SH-SY5Y (cell line): ENCODE results near the gene ACTN4.

ENCODE experiments used
- GATA2 ChIP-seq: IDR thresholded peaks from 2 replicates; pipeline ENCODE4 v1.6.1; 2011; ENCODE audit warnings: mild to moderate bottlenecking, low read depth, low read length
- GATA3 ChIP-seq: IDR thresholded peaks from 2 replicates; pipeline ENCODE4 v1.6.1; 2011; ENCODE audit warnings: low read depth, mild to moderate bottlenecking, low read length, moderate library complexity

The ACTN4 gene

GRCh38 chr19:38710928-38711725, 63.7 kb downstream of the ACTN4 start:
- TF ChIP-seq GATA2 (no peak), GATA3 (no peak)

- TF ChIP-seq GATA2 (no peak), GATA3 (no peak)
Measured at GRCh38 chr19:38711726-38712153, 64.3 kb downstream of the ACTN4 start.

GRCh38 chr19:38712161-38712748, 64.8 kb downstream of the ACTN4 start:
- no peak for TF ChIP-seq GATA3
- no peak for TF ChIP-seq GATA2

- TF ChIP-seq GATA3 (no peak), GATA2 (no peak)
Measured at GRCh38 chr19:38713227-38713649, 65.8 kb downstream of the ACTN4 start.

- TF ChIP-seq GATA2 (no peak), GATA3 (no peak)
Measured at GRCh38 chr19:38713865-38714264, 66.4 kb downstream of the ACTN4 start.

- TF ChIP-seq GATA3 (no peak), GATA2 (no peak)
Measured at GRCh38 chr19:38714354-38714778, 66.9 kb downstream of the ACTN4 start.

DNA sequence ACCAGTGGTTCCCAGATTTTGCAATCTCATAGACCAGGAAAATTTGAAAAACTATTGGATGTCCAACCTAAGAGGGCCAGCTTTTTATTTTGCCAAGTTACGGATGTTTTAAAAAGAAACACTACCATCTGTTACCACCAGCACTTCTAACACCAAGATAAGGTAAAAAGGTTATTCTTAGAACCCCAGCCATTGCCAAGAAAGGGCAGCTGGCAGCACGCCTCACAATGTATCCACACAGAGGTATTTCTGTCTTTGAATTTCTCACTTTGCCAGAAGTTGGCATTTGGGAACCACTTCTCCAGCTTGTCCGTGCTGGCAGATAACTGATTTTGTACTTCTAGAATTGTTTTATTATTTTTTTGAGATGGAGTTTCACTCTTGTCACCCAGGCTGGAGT, 68.1 kb downstream of the ACTN4 start:
- no peak for TF ChIP-seq GATA2
- no peak for TF ChIP-seq GATA3

DNA sequence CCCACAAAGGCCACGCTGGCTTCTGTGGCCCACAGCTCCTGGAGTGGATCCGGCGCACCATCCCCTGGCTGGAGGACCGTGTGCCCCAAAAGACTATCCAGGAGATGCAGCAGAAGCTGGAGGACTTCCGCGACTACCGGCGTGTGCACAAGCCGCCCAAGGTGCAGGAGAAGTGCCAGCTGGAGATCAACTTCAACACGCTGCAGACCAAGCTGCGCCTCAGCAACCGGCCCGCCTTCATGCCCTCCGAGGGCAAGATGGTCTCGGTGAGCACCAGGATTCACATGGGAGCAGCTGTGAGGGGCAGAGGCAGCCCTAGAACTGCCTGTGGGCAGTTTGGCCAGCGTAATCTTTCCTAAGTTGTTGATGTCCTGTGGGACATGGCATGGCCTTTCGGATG, 69.6 kb downstream of the ACTN4 start:
- TF ChIP-seq GATA3 (no peak), GATA2 (no peak)

DNA sequence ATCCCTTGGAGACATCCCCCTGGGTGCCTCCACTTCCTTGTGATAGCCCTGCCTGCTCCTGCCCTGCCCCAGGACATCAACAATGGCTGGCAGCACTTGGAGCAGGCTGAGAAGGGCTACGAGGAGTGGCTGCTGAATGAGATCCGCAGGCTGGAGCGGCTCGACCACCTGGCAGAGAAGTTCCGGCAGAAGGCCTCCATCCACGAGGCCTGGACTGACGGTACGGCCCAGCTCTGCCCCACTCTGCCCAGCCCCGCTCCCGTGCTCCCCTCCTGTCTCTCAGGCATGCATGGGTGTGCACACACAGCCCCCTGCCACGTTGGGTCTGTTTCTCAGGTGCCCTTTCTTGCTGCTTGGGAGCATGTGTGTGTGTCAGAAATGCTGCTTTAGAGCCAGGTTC, 70.4 kb downstream of the ACTN4 start:
- TF ChIP-seq GATA3 (no peak), GATA2 (no peak)

- TF ChIP-seq GATA2 (no peak), GATA3 (no peak)
Measured at GRCh38 chr19:38718747-38719543, 71.5 kb downstream of the ACTN4 start.

DNA sequence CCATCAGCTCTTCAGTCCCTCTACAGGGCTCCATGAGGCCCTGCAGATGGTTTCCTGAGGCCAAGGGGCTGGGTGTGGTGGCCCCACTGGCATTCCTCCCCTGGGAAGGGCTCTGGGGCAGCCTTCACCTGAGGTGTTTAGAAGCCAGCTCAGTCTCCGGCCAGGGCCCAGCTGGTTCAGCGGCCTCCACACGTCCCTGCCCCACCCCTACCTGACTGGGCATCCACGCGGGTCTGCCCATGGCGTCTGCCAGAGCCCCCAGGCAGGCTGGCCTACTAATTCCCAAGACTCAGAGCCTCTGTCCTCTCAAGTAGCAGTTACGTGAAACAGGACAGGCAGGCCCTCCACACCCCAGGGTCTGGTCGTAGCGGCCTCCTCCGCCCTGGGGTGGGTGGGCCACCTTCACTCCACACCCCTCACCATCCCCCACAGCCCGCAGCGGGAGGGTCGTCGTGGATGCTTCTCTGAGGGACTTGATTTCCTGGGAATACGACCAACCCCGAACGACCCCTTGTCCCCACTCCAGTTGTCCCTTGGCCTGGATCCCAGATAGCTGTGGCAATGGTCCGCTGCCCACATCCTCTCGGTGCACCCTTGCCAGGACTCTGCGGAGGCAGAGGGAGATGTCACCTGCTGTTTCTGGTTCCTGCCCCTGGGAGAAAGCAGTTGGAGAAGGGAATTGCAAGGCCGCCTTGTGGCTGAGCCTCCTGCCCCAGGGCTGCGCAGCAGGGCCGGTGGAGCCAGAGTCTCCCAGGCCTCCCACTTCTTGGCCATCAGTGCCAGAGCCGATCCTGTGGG, 72.5 kb downstream of the ACTN4 start:
- TF ChIP-seq GATA3 (no peak), GATA2 (no peak)

GRCh38 chr19:38720559-38721236, 73.2 kb downstream of the ACTN4 start:
- TF ChIP-seq GATA2: no peak

GRCh38 chr19:38721496-38721895, 74.0 kb downstream of the ACTN4 start:
- TF ChIP-seq GATA3 (no peak), GATA2 (no peak)

- TF ChIP-seq GATA2: no peak
Measured at GRCh38 chr19:38721979-38722773, 74.7 kb downstream of the ACTN4 start.
